Measurements from ENCODE around the gene ZFHX2. TPM values are rescaled to one million over a fixed set of nuclear protein-coding genes. Genes with fewer than 3 reads are reported as not detected.

The ZFHX2 gene
- total and polyA plus RNA-seq, 2 of the 13 experiments (the other 11 are each of a cell fraction or from before 2014, with no cell fraction given), result 0.17 to 0.44 TPM

GRCh38 chr14:23588884-23589598 is 37.5 kb upstream of the ZFHX2 start (continued):
- peak; percentile 96; the same call in 1 of the 2 replicates for TF ChIP-seq ATF6 (CRISPR knock-in tag; conservative IDR thresholded peaks at IDR 0.05)
- TF ChIP-seq ZNF614 (CRISPR knock-in tag; IDR thresholded peaks at IDR 0.05; ENCODE audit: borderline replicate concordance), result peak; percentile 99
- TF ChIP-seq BCL3 (CRISPR knock-in tag; IDR thresholded peaks at IDR 0.05), result peak; percentile 86
- TF ChIP-seq CBFB (CRISPR knock-in tag; IDR thresholded peaks at IDR 0.05), result peak; percentile 91
- TF ChIP-seq ZNF670 (CRISPR knock-in tag; IDR thresholded peaks at IDR 0.05; ENCODE audit: borderline replicate concordance), result no peak; the same call in 1 of the 2 replicates
- no peak for TF ChIP-seq ZNF10 (CRISPR knock-in tag; IDR thresholded peaks at IDR 0.05; ENCODE audit: borderline replicate concordance, low read depth)
- peak; percentile 62; the same call in 1 of the 2 replicates for TF ChIP-seq CREB3 (CRISPR knock-in tag; IDR thresholded peaks at IDR 0.05)
- peak; percentile 88 for TF ChIP-seq ZNF883 (CRISPR knock-in tag; IDR thresholded peaks at IDR 0.05; ENCODE audit: not compliant biosample characterization)
- peak; percentile 68; the same call in 1 of the 2 replicates for TF ChIP-seq ZBTB8A (CRISPR knock-in tag; IDR thresholded peaks at IDR 0.05; ENCODE audit: borderline replicate concordance, low read depth)
- peak; percentile 77 for TF ChIP-seq HNF1A (IDR thresholded peaks at IDR 0.05; ENCODE audit: low read depth)
- peak; percentile 96 for TF ChIP-seq HNF1A (CRISPR knock-in tag; IDR thresholded peaks at IDR 0.05; ENCODE audit: borderline replicate concordance)
- peak; percentile 91 for TF ChIP-seq SAP130 (CRISPR knock-in tag; IDR thresholded peaks at IDR 0.05; ENCODE audit: low read depth)
- peak; percentile 37; the same call in 1 of the 2 replicates for TF ChIP-seq ZNF7 (CRISPR knock-in tag; IDR thresholded peaks at IDR 0.05)
- peak; percentile 69; the same call in 1 of the 2 replicates for TF ChIP-seq ZNF800 (CRISPR knock-in tag; IDR thresholded peaks at IDR 0.05)
- TF ChIP-seq ZNF501 (CRISPR knock-in tag; IDR thresholded peaks at IDR 0.05), result peak; percentile 94
- peak; percentile 91; the same call in 1 of the 2 replicates for TF ChIP-seq ZNF431 (CRISPR knock-in tag; IDR thresholded peaks at IDR 0.05; ENCODE audit: borderline replicate concordance, low read depth)

All from HepG2 (cell line).